Naive thymus-derived CD4-positive, alpha-beta T cell (primary cell): ENCODE results near the gene CD300H. TPM values are rescaled to one million over a fixed set of nuclear protein-coding genes. Genes with fewer than 3 reads are reported as not detected.
A peak's percentile ranks its signal among the peaks of the same experiment; 100 is the strongest.

ENCODE experiments used
- ATAC-seq: fragments of 150-1000 bp; cut with Tn5 transposase; 2 replicates; pipeline ENCODE4 v1.10.0; 2021; ENCODE audit warnings: mild to moderate bottlenecking, moderate library complexity
- CTCF ChIA-PET: fragments of 350-600 bp; sonication (Branson Sonifier 250); formaldehyde crosslinking; loops from one replicate; lab custom pipeline; 2021; ENCODE audit warnings: antibody characterized with exemption; lab: Charles Lee
- POLR2A ChIA-PET: fragments of 350-600 bp; sonication (Branson Sonifier 250); formaldehyde crosslinking; loops from one replicate; lab custom pipeline; 2021; ENCODE audit warnings: antibody characterized with exemption, inconsistent platforms; lab: Charles Lee
- DNase-seq, 9 donors: peaks; one replicate each; pipeline versions ENCODE4 v3.0.0 to v3.0.0-alpha.2; 2020 to 2022; ENCODE audit warnings: mixed read lengths in 1 of 9
- H3K27ac ChIP-seq: one replicate; pipeline ENCODE4 v1.7.0; 2013; ENCODE audit warnings: mild to moderate bottlenecking, low read depth, low read length, moderate library complexity
- H3K27me3 ChIP-seq, 2 donors: one replicate each; pipeline ENCODE4 v1.7.0; 2013; ENCODE audit warnings: low read length in 2 of 2, mild to moderate bottlenecking in 2 of 2, moderate library complexity in 2 of 2; ENCODE audit not compliant: control insufficient read depth in 2 of 2, insufficient read depth in 2 of 2
- H3K36me3 ChIP-seq, 3 experiments: 1 replicate in 2 of 3; 2 replicates in 1 of 3; pipeline ENCODE4 v1.7.0; 2013; ENCODE audit warnings: low read length in 3 of 3, mild to moderate bottlenecking in 3 of 3, moderate library complexity in 1 of 3; ENCODE audit not compliant: insufficient read depth in 3 of 3, control insufficient read depth in 2 of 3
- H3K4me1 ChIP-seq, 2 donors: one replicate each; pipeline ENCODE4 v1.7.0; 2013; ENCODE audit warnings: low read length in 2 of 2, mild to moderate bottlenecking in 2 of 2, moderate library complexity in 1 of 2; ENCODE audit not compliant: control insufficient read depth in 2 of 2, insufficient read depth in 2 of 2
- H3K4me3 ChIP-seq: 2 replicates; pipeline ENCODE4 v1.7.0; 2013; ENCODE audit warnings: mild to moderate bottlenecking, low read length
- H3K9me3 ChIP-seq, 3 experiments: 1 replicate in 2 of 3; 2 replicates in 1 of 3; pipeline ENCODE4 v1.7.0; 2013; ENCODE audit warnings: low read length in 3 of 3; ENCODE audit not compliant: control insufficient read depth in 2 of 3
- H3K27ac Mint-ChIP-seq, 9 donors: one replicate each; pipeline ENCODE4 v1.8.0; 2020 to 2022; ENCODE audit warnings: mixed read lengths in 9 of 9, mild to moderate bottlenecking in 8 of 9, moderate library complexity in 5 of 9, inconsistent platforms in 2 of 9
- H3K27me3 Mint-ChIP-seq, 5 donors: one replicate each; pipeline ENCODE4 v1.8.0; 2021 to 2022; ENCODE audit warnings: mixed read lengths in 5 of 5, mild to moderate bottlenecking in 1 of 5
- H3K36me3 Mint-ChIP-seq, 5 donors: one replicate each; pipeline ENCODE4 v1.8.0; 2020 to 2022; ENCODE audit warnings: mixed read lengths in 5 of 5, mild to moderate bottlenecking in 3 of 5, inconsistent platforms in 1 of 5
- H3K4me1 Mint-ChIP-seq, 7 donors: one replicate each; pipeline ENCODE4 v1.8.0; 2020 to 2022; ENCODE audit warnings: mixed read lengths in 7 of 7, mild to moderate bottlenecking in 3 of 7, inconsistent platforms in 1 of 7
- H3K4me3 Mint-ChIP-seq, 10 donors: one replicate each; pipeline ENCODE4 v1.8.0; 2020 to 2022; ENCODE audit warnings: mild to moderate bottlenecking in 10 of 10, mixed read lengths in 10 of 10, moderate library complexity in 6 of 10, inconsistent platforms in 2 of 10
- H3K9me3 Mint-ChIP-seq, 11 donors: one replicate each; pipeline ENCODE4 v1.8.0; 2020 to 2022; ENCODE audit warnings: mixed read lengths in 11 of 11, mild to moderate bottlenecking in 4 of 11, inconsistent platforms in 1 of 11, moderate library complexity in 1 of 11
- intact Hi-C, 2 donors: fragments of 100-400 bp; cut with micrococcal nuclease; formaldehyde crosslinking; loops; one replicate each; pipeline ENCODE4 v1.15.1; 2023
- polyA plus RNA-seq, 2 donors: library from polyadenylated mRNA; unstranded; fragments of 300-500 nt; fragmentation: Illumina TruSeq; gene quantifications; one replicate each; pipeline ENCODE4 v1.2.3, GENCODE V29; 2021
- total RNA-seq, 6 experiments: library from RNA in 5 of 6; stranded (reverse) in 5 of 6; gene quantifications; 1 replicate in 5 of 6; 2 replicates in 1 of 6; pipeline ENCODE4 v1.2.3 and lab custom pipeline; 2021 to 2026

CD300H gene
- total and polyA plus RNA-seq, 7 experiments from 2014 or later: 0.72 to 18.3 TPM; not detected in 5

DNA sequence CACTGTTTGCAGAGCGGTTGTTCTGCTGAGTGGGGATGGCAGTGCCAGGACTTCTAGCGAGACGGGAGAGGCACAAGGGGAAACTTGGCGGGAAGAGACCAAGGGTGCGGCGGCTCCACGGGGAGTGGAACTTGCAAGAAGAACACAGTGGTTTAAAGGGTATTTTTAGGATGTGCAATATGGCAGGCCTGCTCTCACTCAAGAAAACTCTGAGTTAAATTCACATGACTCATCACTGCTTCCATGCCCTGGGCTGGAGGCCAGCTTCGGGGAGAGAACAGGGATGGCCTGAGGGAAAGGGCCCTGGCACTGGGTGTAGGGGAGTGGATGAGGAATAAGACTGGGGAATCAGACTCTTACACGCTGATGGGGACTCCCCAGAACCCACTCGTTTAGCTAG is 38.1 kb upstream of the CD300H start:
- CTCF ChIA-PET: no interaction called here

DNA sequence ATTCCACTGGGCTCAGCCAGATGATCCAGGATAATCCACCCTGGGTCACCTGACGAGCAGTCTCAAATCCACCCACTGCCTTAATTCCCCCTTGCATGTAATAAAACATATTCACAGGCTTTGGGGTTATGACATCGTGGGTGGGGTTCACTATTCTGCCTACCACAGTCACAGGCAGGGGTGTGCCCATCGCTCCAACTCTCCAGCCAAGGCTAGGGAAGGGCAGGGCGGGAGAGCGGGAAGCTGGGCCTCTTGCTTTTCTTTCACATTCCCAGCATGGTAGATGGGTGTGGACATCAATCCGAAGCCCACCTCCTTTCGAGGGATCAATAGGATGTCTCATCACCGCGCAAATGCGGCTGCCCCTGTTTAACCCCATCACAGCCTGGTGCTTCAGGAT is 37.5 kb upstream of the CD300H start:
- H3K27ac Mint-ChIP-seq: no peak overlapping the region
- ATAC-seq: no peak
- Histone ChIP-seq H3K27ac (no peak overlapping the region), H3K4me3 (no peak overlapping the region), H3K27me3 (no peaks in the 10 kb centered on the region), H3K9me3 (peaks cover 0 to 3% (median 0%) of the 10 kb centered on the region in 3 experiments), H3K4me1 (peaks cover 0 to 18% of the 10 kb centered on the region in 2 donors), H3K36me3 (no peaks in the 10 kb centered on the region)
- no peak for DNase-seq
- H3K4me3 Mint-ChIP-seq: no peak overlapping the region
- H3K4me1 Mint-ChIP-seq: peaks cover 8 to 40% (median 31%) of the 10 kb centered on the region in 7 donors
- ChIA-PET CTCF (interaction anchor here (1.3 kb wide), 1 partner anchor 13 kb away, joined by 7 read pairs; the partner anchor contains the start of gene CD300LD), POLR2A (no interaction called here)
- H3K36me3 Mint-ChIP-seq: peaks cover 0 to 4% (median 0%) of the 10 kb centered on the region in 5 donors
- intact Hi-C loops: loop anchor here in 1 of 2 donors (5.0 kb wide), 1 partner anchor 237 kb away; the partner anchor contains the start of gene GPR142
- peaks cover 0 to 1% (median 0%) of the 10 kb centered on the region in 11 donors for H3K9me3 Mint-ChIP-seq
- peaks cover 8 to 44% (median 15%) of the 10 kb centered on the region in 5 donors for H3K27me3 Mint-ChIP-seq

More for the DNA sequence above, 38.1 kb upstream of the CD300H start:
- POLR2A ChIA-PET: no interaction called here
- no peak for DNase-seq
- Mint-ChIP-seq H3K27me3 (peaks cover 6 to 40% (median 9%) of the 10 kb centered on the region in 5 donors), H3K36me3 (peaks cover 0 to 4% (median 0%) of the 10 kb centered on the region in 5 donors), H3K27ac (no peak overlapping the region), H3K4me3 (no peak overlapping the region), H3K4me1 (peaks cover 8 to 34% (median 25%) of the 10 kb centered on the region in 7 donors), H3K9me3 (peaks cover 0 to 1% (median 0%) of the 10 kb centered on the region in 11 donors)
- no peak overlapping the region for H3K4me3 ChIP-seq
- intact Hi-C loops: no loop called here
- H3K36me3 ChIP-seq: no peaks in the 10 kb centered on the region
- no peaks in the 10 kb centered on the region for H3K27me3 ChIP-seq
- peaks cover 0 to 18% of the 10 kb centered on the region in 2 donors for H3K4me1 ChIP-seq
- no peak for ATAC-seq
- H3K27ac ChIP-seq: no peak overlapping the region
- peaks cover 0 to 3% (median 0%) of the 10 kb centered on the region in 3 experiments for H3K9me3 ChIP-seq

DNA sequence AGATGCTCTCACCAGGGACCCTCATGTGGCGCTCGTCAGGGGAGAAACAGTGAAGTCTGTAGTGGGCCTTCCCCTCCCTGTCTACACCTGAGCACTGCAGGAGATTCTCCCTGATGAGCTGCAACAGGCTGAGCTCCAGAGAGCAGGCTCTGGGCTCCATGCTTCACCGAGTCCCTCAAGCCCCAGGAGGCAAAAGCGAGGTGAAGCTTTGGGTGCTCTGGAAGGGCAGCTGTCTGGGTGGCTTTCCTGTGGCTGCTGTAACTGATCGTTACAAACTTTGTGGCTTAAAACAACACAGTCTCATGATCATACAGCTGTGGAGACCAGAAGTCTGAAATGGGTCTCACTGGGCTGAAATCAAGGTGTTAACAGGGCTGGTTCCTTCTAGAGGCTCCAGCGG is 36.9 kb upstream of the CD300H start:
- ChIA-PET POLR2A (no interaction called here), CTCF (interaction anchor here (1.3 kb wide), 1 partner anchor 13 kb away, joined by 7 read pairs; the partner anchor contains the start of gene CD300LD)
- intact Hi-C loops: loop anchor here in 1 of 2 donors (5.0 kb wide), 1 partner anchor 237 kb away; the partner anchor contains the start of gene GPR142

DNA sequence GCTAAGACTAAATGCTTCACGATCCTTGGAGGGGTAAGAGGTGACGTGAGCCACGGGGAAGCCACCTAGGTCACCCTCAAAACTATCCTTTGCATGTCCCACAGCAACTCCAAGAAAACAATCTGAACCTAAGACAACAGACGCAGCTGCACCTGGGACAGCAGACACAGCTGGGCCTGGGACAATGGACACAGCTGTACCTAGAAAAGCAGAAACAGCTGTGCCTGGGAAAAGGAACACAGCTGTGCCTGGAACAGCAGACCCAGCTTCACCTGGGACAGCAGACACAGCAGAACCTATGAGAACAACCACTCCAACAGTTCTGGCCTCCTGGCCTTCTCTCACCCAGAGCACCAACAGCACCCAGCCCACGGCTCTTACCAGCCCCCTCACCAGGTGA is 36.4 kb upstream of the CD300H start:
- no peak for ATAC-seq
- H3K27ac Mint-ChIP-seq: no peak overlapping the region
- Histone ChIP-seq H3K9me3 (peaks cover 0 to 3% (median 0%) of the 10 kb centered on the region in 3 experiments), H3K36me3 (no peaks in the 10 kb centered on the region), H3K27me3 (no peaks in the 10 kb centered on the region), H3K4me3 (no peak overlapping the region), H3K4me1 (peaks cover 0 to 18% of the 10 kb centered on the region in 2 donors), H3K27ac (no peak overlapping the region)
- peaks cover 0 to 4% (median 0%) of the 10 kb centered on the region in 5 donors for H3K36me3 Mint-ChIP-seq
- H3K4me1 Mint-ChIP-seq: peaks cover 13 to 50% (median 40%) of the 10 kb centered on the region in 7 donors
- POLR2A ChIA-PET: no interaction called here
- no peak for DNase-seq
- CTCF ChIA-PET: interaction anchor here (1.3 to 1.6 kb wide), 2 partner anchors 12 to 133 kb away, joined by 3 to 7 read pairs; partner anchors contain the start of genes CD300LD and RAB37
- H3K27me3 Mint-ChIP-seq: peaks cover 8 to 51% (median 20%) of the 10 kb centered on the region in 5 donors
- peaks cover 0 to 1% (median 0%) of the 10 kb centered on the region in 11 donors for H3K9me3 Mint-ChIP-seq
- intact Hi-C loops: loop anchor here in 1 of 2 donors (5.0 kb wide), 1 partner anchor 236 kb away; the partner anchor contains the start of gene GPR142
- peak overlapping the region in 1 of 10 donors; percentile 71 for H3K4me3 Mint-ChIP-seq

More for the DNA sequence above, 36.9 kb upstream of the CD300H start:
- Histone ChIP-seq H3K4me1 (peaks cover 0 to 18% of the 10 kb centered on the region in 2 donors), H3K9me3 (peaks cover 0 to 3% (median 0%) of the 10 kb centered on the region in 3 experiments), H3K4me3 (no peak overlapping the region), H3K36me3 (no peaks in the 10 kb centered on the region), H3K27me3 (no peaks in the 10 kb centered on the region), H3K27ac (no peak overlapping the region)
- Mint-ChIP-seq H3K9me3 (peaks cover 0 to 1% (median 0%) of the 10 kb centered on the region in 11 donors), H3K4me3 (no peak overlapping the region), H3K27me3 (peaks cover 8 to 49% (median 20%) of the 10 kb centered on the region in 5 donors), H3K36me3 (peaks cover 0 to 4% (median 0%) of the 10 kb centered on the region in 5 donors), H3K27ac (no peak overlapping the region), H3K4me1 (peaks cover 11 to 46% (median 37%) of the 10 kb centered on the region in 7 donors)
- no peak for ATAC-seq
- no peak for DNase-seq

DNA sequence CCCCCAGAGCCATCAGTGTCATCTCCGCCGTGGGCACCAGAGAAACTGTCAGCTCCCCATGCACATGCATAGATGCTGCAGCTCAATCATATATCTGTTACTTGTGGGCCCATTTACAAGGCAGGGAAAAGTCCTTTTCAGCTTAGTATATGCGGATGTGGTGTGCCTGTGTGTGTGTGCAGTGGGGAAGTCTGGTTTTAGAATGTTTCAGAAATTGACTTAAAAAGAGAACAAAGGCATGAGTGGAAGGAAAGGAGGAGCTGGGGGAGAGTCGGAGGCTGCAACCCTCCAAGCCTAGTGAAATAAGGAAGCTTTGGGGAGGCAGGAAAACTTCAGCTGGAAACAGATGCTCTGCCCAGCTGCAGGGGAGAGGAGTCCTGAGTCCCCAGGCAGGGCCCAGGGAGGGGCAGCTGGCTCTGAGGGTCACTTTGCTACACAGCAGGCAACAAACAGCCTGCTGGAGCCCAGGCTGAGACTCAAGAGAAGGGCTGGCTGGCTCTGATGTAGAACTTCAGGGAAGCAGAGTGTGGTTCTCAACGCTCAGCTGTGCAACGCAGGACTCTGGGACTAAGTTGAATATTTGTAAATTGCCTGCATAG is 35.8 kb upstream of the CD300H start:
- H3K9me3 ChIP-seq: peaks cover 0 to 3% (median 0%) of the 10 kb centered on the region in 3 experiments
- Mint-ChIP-seq H3K36me3 (peaks cover 0 to 4% (median 0%) of the 10 kb centered on the region in 5 donors), H3K4me1 (peaks cover 17 to 56% (median 45%) of the 10 kb centered on the region in 7 donors), H3K27me3 (peaks cover 8 to 54% (median 20%) of the 10 kb centered on the region in 5 donors), H3K9me3 (peaks cover 0 to 1% (median 0%) of the 10 kb centered on the region in 11 donors), H3K4me3 (peak overlapping the region in 8 of 10 donors; percentile 0 to 71 (median 19)), H3K27ac (peak overlapping the region in 4 of 9 donors; percentile 0 to 36 (median 4))
- intact Hi-C loops: loop anchor here in 1 of 2 donors (5.0 kb wide), 1 partner anchor 236 kb away; the partner anchor contains the start of gene GPR142
- no peaks in the 10 kb centered on the region for H3K27me3 ChIP-seq
- ATAC-seq (no peak), DNase-seq (peak in 5 of 9 donors; percentile 14 to 44 (median 34))
- H3K36me3 ChIP-seq: no peaks in the 10 kb centered on the region
- CTCF ChIA-PET: interaction anchor here (1.3 to 1.6 kb wide), 2 partner anchors 12 to 134 kb away, joined by 3 to 7 read pairs; partner anchors contain the start of genes CD300LD and RAB37
- H3K27ac ChIP-seq: no peak overlapping the region
- POLR2A ChIA-PET: no interaction called here
- H3K4me3 ChIP-seq: no peak overlapping the region
- H3K4me1 ChIP-seq: peaks cover 0 to 18% of the 10 kb centered on the region in 2 donors

DNA sequence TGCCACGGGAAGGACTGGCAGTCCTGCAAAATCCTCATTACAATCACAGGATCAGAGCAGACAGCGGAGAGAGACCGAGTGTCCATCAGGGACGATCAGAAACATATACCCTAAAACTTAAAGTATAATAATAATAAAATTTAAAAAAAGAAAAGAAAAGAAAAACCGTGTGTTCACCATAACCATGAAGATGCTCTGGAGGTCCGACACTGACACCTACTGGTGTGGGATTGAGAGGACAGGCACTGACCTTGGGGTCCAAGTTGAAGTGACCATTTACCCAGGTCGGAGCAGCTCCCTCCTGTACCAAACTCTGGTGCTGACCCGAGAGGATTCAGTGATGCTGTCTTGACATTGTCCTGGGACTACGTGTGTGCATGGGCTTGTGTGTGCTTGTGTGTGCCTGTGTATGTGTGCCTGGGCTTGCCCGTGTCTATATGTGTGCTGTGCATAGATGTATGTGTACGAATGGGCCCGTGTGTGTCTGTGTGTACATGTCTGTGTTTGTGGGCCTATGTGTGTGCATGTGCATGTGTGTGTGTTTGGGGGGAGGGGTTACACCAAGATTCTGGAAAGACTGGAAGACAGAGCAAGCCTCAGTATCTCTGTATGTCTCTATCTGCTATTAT is 34.7 kb upstream of the CD300H start:
- H3K36me3 Mint-ChIP-seq: no peaks in the 10 kb centered on the region
- peak overlapping the region in 2 of 9 donors; percentile 3 to 46 for H3K27ac Mint-ChIP-seq
- intact Hi-C loops: loop anchor here (1.0 to 5.0 kb wide), 2 partner anchors 234 to 235 kb away; partner anchors contain the start of gene GPR142 (in 1 of the 2)
- peaks cover 17 to 63% (median 45%) of the 10 kb centered on the region in 7 donors for H3K4me1 Mint-ChIP-seq
- H3K9me3 ChIP-seq: peaks cover 0 to 3% (median 0%) of the 10 kb centered on the region in 3 experiments
- ATAC-seq (peak; percentile 40), DNase-seq (peak in 4 of 9 donors; percentile 12 to 29 (median 24))
- H3K36me3 ChIP-seq: no peaks in the 10 kb centered on the region
- no peak overlapping the region for H3K4me3 ChIP-seq
- H3K27me3 ChIP-seq: no peaks in the 10 kb centered on the region
- H3K4me1 ChIP-seq: peaks cover 0 to 18% of the 10 kb centered on the region in 2 donors
- H3K27me3 Mint-ChIP-seq: peaks cover 4 to 46% (median 15%) of the 10 kb centered on the region in 5 donors
- H3K27ac ChIP-seq: no peak overlapping the region
- H3K4me3 Mint-ChIP-seq: peak overlapping the region in 3 of 10 donors; percentile 7 to 31 (median 9)
- ChIA-PET CTCF (interaction anchor here (0.6 to 1.6 kb wide), 2 partner anchors 135 to 1628 kb away, joined by 3 read pairs; partner anchors contain the start of gene RAB37), POLR2A (no interaction called here)
- no peaks in the 10 kb centered on the region for H3K9me3 Mint-ChIP-seq
